GM21619 (cell line): ENCODE data around the gene LBX1.

Experiments
- ATAC-seq: cut with Tn5 transposase; IDR thresholded peaks from one replicate; pipeline ENCODE4 v1.9.1; 2021; ENCODE audit not compliant: unreplicated experiment

The LBX1 gene, protein sequence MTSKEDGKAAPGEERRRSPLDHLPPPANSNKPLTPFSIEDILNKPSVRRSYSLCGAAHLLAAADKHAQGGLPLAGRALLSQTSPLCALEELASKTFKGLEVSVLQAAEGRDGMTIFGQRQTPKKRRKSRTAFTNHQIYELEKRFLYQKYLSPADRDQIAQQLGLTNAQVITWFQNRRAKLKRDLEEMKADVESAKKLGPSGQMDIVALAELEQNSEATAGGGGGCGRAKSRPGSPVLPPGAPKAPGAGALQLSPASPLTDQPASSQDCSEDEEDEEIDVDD

DNA sequence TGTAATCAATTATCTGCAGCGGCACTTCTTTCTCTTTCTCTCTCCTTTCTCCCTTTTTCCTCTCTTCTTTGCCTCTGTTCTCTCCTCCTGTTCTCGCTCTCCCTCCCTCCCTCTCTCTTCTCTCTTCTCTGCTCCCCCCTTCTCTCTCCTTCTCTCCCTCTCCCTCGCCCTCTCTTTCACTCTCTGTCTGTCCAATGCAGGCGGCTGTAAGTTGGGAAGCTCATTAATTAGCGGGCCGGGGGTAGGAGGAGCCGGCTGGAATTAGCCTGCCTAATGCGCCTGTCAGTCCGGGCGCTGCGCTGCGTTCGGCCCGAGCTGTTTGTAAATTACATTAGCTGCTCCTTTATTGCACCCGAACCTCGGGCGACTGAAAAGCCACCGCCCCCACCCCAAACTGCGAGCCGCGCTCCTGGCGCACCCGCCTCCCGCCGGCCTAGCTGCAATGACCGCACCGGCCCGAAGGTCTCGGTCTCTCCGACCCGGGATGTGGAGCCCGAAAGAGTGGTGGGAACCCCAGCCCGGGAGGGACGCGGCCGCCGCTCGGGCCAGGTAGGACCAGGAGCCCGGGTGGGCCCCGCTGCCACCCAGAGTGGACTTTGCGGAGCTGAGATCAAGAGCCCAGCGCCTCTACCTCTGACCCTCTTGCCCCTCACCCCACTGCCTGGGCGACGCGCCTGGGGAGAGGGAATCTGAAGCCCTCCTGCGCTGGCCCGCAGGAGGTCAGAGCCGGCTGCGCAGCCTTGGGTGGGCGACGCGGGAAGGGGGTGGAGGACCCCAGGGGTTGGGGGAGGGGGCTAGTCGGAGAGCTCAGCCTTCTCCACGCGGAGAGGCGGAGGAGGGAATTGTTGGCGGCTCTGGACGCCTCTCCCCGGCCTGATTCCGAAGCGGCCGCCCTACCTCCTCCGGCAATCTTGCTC is at the start of gene LBX1:
TSS of gene LBX1 (minus strand) at position 198 of the 917 bp plus-strand sequence. CDS start 648 bp downstream, outside the sequence.
- no peak for ATAC-seq

DNA sequence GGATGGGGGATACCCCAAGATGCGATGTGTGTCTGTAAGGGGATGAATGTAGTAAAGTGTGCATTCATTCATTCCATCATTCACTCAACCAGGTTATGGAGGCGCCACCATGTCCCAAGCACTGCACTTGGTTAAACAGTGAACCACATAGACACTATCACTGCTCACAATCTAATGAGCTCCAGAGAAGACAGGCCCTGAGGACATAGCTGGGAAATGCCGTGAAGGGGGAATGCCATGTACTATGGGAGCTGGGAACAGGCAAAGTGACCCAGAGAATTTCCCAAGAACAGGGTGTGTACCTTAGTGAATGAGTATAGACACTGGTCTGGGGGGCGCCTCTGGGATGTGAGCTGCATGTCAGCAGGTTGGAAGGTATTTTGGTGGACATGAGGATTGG is 44.5 kb upstream of the LBX1 start:
- no peak for ATAC-seq

DNA sequence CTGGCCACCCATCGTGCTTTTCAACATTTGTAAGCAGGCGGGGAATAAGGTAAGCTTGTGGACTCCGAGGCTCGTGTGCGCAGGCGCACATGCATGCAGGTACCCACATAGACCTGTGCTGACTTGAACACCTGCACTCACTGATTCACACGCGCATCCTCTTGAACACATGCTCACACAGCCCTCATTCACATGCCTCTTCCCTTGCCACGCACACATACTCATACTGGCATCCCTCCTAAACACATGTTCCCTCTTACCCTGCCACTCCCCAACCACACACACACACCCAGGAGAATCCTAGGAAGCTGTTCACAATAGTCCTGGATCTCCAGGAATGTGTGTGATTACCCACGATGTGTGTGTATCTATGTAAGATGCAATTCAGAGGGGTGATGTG is 44.1 kb upstream of the LBX1 start:
- ATAC-seq, result no peak

- ATAC-seq, result no peak
Observed at GRCh38 chr10:101272229-101272868, 43.1 kb upstream of the LBX1 start.

DNA sequence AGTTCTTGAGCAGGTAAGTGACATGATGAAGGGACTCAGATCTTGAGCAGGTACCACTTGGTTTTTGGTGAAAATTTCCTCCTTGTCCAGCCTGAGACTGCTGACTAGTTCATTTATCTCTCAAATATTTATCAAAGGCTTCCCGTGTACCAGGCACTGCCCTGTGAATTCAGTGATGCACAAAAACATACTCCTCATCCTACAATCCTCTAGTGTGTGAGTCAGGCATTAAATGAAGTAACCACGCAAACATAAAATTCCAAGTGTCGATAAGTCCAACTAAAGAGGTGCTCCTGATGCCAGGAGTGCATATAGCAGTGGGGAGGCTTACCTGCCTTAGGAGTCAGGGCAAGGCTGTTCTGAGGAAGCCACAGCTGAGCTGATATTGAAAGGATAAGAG is 41.5 kb upstream of the LBX1 start:
- ATAC-seq, result no peak

GRCh38 chr10:101267776-101268175 is 38.5 kb upstream of the LBX1 start:
- no peak for ATAC-seq

- no peak for ATAC-seq
Observed at GRCh38 chr10:101267290-101267680, 38.0 kb upstream of the LBX1 start.

- ATAC-seq, result no peak
Observed at GRCh38 chr10:101266381-101267289, 37.4 kb upstream of the LBX1 start.

GRCh38 chr10:101263150-101263752 is 34.0 kb upstream of the LBX1 start:
- no peak for ATAC-seq

- ATAC-seq, result no peak
Observed at GRCh38 chr10:101262147-101262546, 32.9 kb upstream of the LBX1 start.

- ATAC-seq, result no peak
Observed at GRCh38 chr10:101261702-101262101, 32.4 kb upstream of the LBX1 start.

- ATAC-seq, result no peak
Observed at GRCh38 chr10:101260764-101261481, 31.7 kb upstream of the LBX1 start.

GRCh38 chr10:101258179-101258885 is 29.1 kb upstream of the LBX1 start:
- no peak for ATAC-seq

GRCh38 chr10:101257491-101257890 is 28.2 kb upstream of the LBX1 start:
- ATAC-seq, result no peak

DNA sequence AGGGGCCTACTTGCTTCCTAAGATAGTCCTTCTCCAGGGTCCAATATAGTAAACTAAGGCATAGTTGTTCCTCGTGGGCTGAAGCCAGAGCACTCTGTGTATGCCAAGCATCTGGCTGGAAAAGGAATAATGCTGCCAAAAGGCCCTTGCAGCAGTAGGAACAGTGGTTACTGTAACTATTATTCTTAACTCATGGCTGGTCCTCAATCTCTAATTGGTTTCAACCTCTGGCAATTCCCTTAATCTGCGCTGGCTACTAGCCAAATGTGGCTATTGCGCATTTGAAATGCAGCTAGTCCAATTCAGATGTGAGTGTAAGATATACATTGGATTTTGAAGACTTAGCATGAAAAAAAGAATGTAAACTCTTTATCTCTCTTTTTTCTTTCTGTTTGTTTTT is 27.8 kb upstream of the LBX1 start:
- no peak for ATAC-seq

GRCh38 chr10:101256387-101256786 is 27.1 kb upstream of the LBX1 start:
- ATAC-seq, result no peak

DNA sequence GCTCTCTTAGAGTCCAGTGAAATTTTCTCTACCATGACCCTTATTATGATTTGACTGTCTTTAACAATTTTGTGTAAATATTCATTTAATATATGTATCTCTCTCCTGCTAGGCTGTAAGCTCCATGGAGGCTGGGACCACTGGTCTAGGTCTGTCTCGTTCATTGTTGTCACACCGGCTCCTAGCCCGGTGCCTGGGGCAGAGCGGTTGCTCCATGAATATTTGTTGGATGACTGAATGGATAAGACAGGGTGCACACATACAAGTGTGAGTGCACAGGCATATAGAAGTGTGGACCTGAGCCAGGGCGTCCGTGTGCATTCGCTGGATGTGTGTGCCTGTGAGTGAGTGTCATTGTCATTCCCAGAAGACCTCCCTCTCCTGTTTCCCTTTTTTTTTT is 20.9 kb upstream of the LBX1 start:
- no peak for ATAC-seq

DNA sequence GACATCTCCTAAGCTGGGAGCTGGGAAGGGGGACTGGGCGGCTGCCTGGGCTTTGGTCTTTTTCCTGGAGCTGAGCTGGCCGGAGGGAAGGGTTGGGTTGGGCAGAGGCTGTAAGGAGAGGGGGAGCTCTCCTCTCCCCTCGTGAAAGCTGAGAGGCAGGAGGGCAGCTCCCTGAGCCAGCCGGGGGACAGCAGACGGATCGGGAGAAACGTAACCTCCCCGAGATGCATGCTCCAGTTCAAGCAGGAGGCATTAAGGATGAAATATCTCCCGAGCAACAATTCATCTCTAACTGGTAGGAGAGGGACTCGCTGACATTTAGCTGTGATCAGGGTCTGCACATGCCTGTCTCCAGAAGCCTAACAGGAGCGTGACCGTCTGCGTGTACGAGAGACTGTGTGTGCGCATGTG is 19.9 kb upstream of the LBX1 start:
- no peak for ATAC-seq

DNA sequence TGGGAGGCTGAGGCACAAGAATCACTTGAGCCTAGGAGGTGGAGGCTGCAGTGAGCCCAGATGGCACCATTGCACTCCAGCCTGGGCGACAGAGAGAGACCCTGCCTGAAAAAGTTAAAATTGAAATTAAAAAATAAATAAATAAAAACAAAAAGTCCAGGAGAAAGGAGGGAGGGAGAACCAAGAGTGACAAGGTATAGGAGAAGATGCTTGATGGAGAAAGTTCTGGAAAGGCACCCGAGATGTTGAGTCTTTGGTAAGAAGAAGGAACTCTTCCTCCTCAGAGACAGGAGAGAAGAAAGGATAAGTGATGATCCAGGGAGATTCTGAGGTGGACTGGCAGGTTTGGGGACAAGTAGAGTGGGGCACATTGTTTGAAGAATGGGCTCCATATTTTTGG is 17.4 kb upstream of the LBX1 start:
- no peak for ATAC-seq
